HL-60 (cell line): ENCODE data around the gene LRFN2.

Source experiments
- DNase-seq, 2 experiments: peaks; one replicate each; pipeline ENCODE4 v3.0.0-alpha.2; 2010 to 2020; ENCODE audit warnings: low read depth in 1 of 2, low spot score in 1 of 2
- H3K27ac ChIP-seq: fragments of 250-450 bp; sonication (Bioruptor Pico); replicated peaks from 2 replicates; pipeline ENCODE4 v1.5.1; 2020; ENCODE audit warnings: mild to moderate bottlenecking, moderate library complexity
- H3K27me3 ChIP-seq: fragments of 250-450 bp; sonication (Bioruptor Pico); 2 replicates; pipeline ENCODE4 v1.5.1; 2021; ENCODE audit warnings: mild to moderate bottlenecking, moderate library complexity; ENCODE audit not compliant: insufficient read depth, poor library complexity, severe bottlenecking
- H3K4me3 ChIP-seq: replicated peaks from 2 replicates; pipeline ENCODE4 v1.5.1; 2011; ENCODE audit warnings: mild to moderate bottlenecking, control low read depth, low read length; ENCODE audit not compliant: insufficient read depth
- CTCF ChIP-seq: IDR thresholded peaks from one replicate; pipeline ENCODE4 v1.5.1; 2011; ENCODE audit warnings: low read length, control low read depth, inconsistent platforms; ENCODE audit not compliant: insufficient read depth
- GABPA ChIP-seq: IDR thresholded peaks from 2 replicates; pipeline ENCODE4 v1.6.1; 2012; ENCODE audit warnings: low read depth
- POLR2AphosphoS5 ChIP-seq: IDR thresholded peaks from 2 replicates; pipeline ENCODE4 v1.6.1; 2012; ENCODE audit warnings: low read depth
- SPI1 ChIP-seq: IDR thresholded peaks from 2 replicates; pipeline ENCODE4 v1.6.1; 2012; ENCODE audit warnings: low read depth, mild to moderate bottlenecking, borderline replicate concordance
- TF ChIP-seq, protein P1 (sequence below): IDR thresholded peaks from 2 replicates; pipeline ENCODE4 v1.6.1; 2012; ENCODE audit warnings: low read depth; ENCODE audit not compliant: insufficient replicate concordance

Gene LRFN2

DNA sequence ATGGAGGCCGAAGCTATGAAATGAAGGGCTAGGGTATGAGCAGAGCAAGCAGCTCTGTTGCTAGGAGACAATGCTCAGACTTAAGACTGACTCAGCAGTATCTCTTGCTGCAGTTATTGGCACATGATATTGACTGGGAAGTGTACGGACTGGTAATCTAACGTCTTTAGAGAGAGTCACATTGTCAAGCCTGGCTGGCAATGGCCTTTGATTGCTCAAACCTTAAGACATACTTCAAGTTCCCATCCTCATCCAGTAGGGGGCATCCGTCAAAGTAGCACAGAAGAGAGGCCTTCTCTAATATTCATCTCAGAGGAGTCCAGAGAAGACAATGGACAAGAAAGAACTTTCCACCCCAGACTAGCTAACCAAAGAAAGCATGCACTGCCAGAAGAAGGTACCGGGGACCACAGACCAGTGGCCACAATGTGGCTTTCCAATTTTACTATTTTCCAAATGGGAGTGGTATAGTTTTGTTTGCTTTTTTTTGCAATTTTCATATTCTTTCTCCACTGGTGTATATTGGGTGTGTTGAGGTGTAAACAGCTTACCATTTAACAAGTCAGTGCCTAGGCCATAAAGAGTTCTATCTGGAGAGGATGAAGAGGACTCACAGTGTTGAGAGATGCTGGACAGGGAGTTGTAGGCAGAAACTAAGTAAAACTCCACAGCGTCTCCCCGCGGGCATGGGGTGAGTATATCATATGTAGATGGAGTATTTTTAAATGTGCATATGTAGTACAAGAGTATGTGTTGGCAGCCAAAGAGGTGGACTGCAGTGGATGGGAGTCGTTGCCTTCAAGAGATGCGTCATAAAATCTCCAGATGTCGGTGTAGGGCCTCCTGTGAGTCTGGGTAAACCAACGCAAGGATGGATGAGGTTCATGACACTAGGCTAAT is 36.7 kb downstream of the LRFN2 start:
- no peak overlapping the region for H3K4me3 ChIP-seq
- peak; percentile 7 to 51 for DNase-seq
- H3K27ac ChIP-seq = no peak overlapping the region
- TF ChIP-seq GABPA = no peak
- no peak for TF ChIP-seq POLR2AphosphoS5
- TF ChIP-seq, protein P1, sequence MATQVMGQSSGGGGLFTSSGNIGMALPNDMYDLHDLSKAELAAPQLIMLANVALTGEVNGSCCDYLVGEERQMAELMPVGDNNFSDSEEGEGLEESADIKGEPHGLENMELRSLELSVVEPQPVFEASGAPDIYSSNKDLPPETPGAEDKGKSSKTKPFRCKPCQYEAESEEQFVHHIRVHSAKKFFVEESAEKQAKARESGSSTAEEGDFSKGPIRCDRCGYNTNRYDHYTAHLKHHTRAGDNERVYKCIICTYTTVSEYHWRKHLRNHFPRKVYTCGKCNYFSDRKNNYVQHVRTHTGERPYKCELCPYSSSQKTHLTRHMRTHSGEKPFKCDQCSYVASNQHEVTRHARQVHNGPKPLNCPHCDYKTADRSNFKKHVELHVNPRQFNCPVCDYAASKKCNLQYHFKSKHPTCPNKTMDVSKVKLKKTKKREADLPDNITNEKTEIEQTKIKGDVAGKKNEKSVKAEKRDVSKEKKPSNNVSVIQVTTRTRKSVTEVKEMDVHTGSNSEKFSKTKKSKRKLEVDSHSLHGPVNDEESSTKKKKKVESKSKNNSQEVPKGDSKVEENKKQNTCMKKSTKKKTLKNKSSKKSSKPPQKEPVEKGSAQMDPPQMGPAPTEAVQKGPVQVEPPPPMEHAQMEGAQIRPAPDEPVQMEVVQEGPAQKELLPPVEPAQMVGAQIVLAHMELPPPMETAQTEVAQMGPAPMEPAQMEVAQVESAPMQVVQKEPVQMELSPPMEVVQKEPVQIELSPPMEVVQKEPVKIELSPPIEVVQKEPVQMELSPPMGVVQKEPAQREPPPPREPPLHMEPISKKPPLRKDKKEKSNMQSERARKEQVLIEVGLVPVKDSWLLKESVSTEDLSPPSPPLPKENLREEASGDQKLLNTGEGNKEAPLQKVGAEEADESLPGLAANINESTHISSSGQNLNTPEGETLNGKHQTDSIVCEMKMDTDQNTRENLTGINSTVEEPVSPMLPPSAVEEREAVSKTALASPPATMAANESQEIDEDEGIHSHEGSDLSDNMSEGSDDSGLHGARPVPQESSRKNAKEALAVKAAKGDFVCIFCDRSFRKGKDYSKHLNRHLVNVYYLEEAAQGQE = no peak
- peak; percentile 38 for TF ChIP-seq CTCF
- TF ChIP-seq SPI1 = no peak
- H3K27me3 ChIP-seq = no peaks in the 10 kb centered on the region

DNA sequence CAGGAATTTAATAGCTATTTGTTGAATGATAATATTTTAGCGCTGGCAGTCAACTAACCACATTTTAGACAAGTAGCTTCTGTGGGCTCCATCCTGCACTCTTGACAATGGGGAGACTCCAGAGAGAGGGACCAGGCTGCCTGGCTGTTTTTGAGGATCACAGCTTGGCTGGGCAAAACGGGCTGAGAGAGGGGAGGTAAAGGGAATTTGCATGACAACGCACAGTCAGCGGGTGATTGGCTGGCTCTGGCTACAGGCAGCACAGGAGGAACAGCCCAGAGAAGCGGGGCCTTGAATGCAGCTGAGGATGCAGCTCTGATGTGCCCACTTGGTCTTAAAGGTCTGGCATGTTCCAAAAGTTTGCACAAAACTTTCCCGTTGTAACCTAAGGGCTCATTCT is 41.2 kb downstream of the LRFN2 start:
- Histone ChIP-seq H3K27me3 (no peaks in the 10 kb centered on the region), H3K27ac (no peak overlapping the region), H3K4me3 (no peak overlapping the region)
- no peak for DNase-seq
- no peak for TF ChIP-seq SPI1
- no peak for TF ChIP-seq POLR2AphosphoS5
- TF ChIP-seq, protein P1 = no peak
- TF ChIP-seq GABPA = no peak
- no peak for TF ChIP-seq CTCF

GRCh38 chr6:40543776-40544175 is 43.4 kb downstream of the LRFN2 start:
- H3K27me3 ChIP-seq = no peaks in the 10 kb centered on the region
- no peak overlapping the region for H3K4me3 ChIP-seq
- DNase-seq = no peak
- TF ChIP-seq GABPA (no peak), POLR2AphosphoS5 (no peak), CTCF (no peak), SPI1 (no peak)
- TF ChIP-seq, protein P1 = no peak
- no peak overlapping the region for H3K27ac ChIP-seq
